SJCRH30 (cell line): ENCODE measurements around the gene EXOC6B. TPM values are rescaled to one million over a fixed set of nuclear protein-coding genes. Genes with fewer than 3 reads are reported as not detected.

Experiments
- DNase-seq, 2 experiments: peaks; one replicate each; pipeline ENCODE4 v3.0.0-alpha.2; 2015 to 2020
- H3K27ac ChIP-seq: fragments of 250-450 bp; sonication (Bioruptor Pico); 2 replicates; pipeline ENCODE4 v1.5.1; 2020; ENCODE audit warnings: mild to moderate bottlenecking, moderate library complexity
- H3K27me3 ChIP-seq: fragments of 250-450 bp; sonication (Bioruptor Pico); 2 replicates; pipeline ENCODE4 v1.5.1; 2020; ENCODE audit warnings: mild to moderate bottlenecking, moderate library complexity
- H3K36me3 ChIP-seq: fragments of 250-450 bp; sonication (Bioruptor Pico); 2 replicates; pipeline ENCODE4 v1.5.1; 2020; ENCODE audit warnings: mild to moderate bottlenecking, moderate library complexity
- H3K4me1 ChIP-seq: fragments of 250-450 bp; sonication (Bioruptor Pico); 2 replicates; pipeline ENCODE4 v1.5.1; 2020; ENCODE audit warnings: mild to moderate bottlenecking, moderate library complexity
- H3K4me3 ChIP-seq: fragments of 250-450 bp; sonication (Bioruptor Pico); 2 replicates; pipeline ENCODE4 v1.5.1; 2020; ENCODE audit warnings: mild to moderate bottlenecking, moderate library complexity
- H3K9me3 ChIP-seq: fragments of 250-450 bp; sonication (Bioruptor Pico); replicated peaks from 2 replicates; pipeline ENCODE4 v1.5.1; 2020; ENCODE audit warnings: mild to moderate bottlenecking, moderate library complexity
- total RNA-seq: library from RNA; depleted of rRNA; stranded (reverse); fragments of >200 nt; shearing (Covaris generic); gene quantifications from 2 replicates; pipeline ENCODE4 v1.2.3, GENCODE V29; 2014

The EXOC6B gene
- total RNA-seq, 1 experiment from 2014 or later, result 24.8 TPM

DNA sequence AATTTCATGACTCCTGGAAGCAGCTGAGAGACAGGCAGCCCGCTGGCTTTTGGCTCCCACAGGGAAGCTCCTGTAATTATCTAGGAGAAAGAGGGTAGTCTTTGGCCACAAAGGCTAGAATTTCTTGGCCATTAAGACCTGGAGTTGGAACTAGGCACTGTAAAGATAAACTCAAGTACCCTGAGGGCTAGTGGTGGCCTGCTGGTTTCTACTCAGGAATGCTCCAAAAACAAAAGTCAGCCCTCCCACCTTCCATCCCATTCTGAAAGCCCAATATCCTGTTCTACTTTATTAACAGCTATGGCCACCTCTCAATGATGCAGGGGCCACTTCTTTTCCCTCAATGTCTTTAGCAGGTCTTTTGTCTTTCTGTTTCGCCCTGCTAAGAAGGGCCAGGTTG lies 644.2 kb downstream of the EXOC6B start:
- no peak for DNase-seq
- no peaks in the 10 kb centered on the region for H3K9me3 ChIP-seq
- H3K4me1 ChIP-seq, result no peaks in the 10 kb centered on the region
- 0 out of 2 replicates have a peak, but pooled peaks cover 3% of the 10 kb centered on the region for H3K36me3 ChIP-seq
- no peak overlapping the region for H3K4me3 ChIP-seq
- no peak overlapping the region for H3K27ac ChIP-seq
- no peaks in the 10 kb centered on the region for H3K27me3 ChIP-seq

DNA sequence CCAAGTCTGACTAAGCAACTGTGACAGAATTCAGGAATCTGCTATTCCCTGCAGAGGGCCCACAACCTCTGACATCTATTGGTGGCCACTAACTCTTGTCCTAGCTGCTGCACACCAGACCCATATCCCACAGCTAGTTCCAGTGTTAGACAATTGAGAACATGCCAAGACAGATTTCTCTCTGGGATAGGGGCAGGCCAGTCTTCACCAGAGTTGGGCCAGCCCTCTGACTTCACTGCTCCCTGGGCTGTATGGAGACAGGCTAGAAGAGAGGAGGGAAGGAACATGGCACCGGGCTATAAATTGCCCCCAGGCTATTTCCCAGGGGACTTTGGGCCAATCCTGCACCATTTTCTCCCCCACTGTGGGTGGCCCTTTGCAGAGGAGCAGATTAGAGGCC lies 645.5 kb downstream of the EXOC6B start:
- no peaks in the 10 kb centered on the region for H3K9me3 ChIP-seq
- H3K27me3 ChIP-seq, result no peaks in the 10 kb centered on the region
- no peak for DNase-seq
- no peak overlapping the region for H3K27ac ChIP-seq
- H3K4me3 ChIP-seq, result no peak overlapping the region
- H3K36me3 ChIP-seq, result peaks cover 4% of the 10 kb centered on the region; the same call in 1 of the 2 replicates
- H3K4me1 ChIP-seq, result no peaks in the 10 kb centered on the region

DNA sequence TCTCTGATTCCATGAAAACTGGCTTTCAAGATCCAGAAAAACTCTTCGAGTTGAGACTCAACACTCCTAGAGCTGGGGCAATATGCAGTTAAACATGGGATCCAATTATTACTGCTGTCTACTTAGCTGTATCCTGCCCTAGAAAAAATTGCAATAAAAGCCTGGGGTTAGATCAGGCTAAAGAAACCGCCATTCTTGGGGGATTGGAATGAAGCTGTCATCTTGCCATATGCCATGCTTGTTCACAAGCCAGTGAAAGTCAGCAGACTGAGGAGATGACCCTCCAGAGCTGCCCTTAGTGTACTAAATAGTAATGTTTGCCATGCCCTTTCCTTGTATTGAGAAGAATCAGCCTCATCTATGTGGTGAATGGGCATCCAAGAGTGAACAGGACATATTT lies 647.3 kb downstream of the EXOC6B start:
- no peaks in the 10 kb centered on the region for H3K4me1 ChIP-seq
- no peak for DNase-seq
- H3K27me3 ChIP-seq, result no peaks in the 10 kb centered on the region
- H3K4me3 ChIP-seq, result no peak overlapping the region
- H3K27ac ChIP-seq, result no peak overlapping the region
- no peaks in the 10 kb centered on the region for H3K9me3 ChIP-seq
- peaks cover 6% of the 10 kb centered on the region; the same call in 1 of the 2 replicates for H3K36me3 ChIP-seq

DNA sequence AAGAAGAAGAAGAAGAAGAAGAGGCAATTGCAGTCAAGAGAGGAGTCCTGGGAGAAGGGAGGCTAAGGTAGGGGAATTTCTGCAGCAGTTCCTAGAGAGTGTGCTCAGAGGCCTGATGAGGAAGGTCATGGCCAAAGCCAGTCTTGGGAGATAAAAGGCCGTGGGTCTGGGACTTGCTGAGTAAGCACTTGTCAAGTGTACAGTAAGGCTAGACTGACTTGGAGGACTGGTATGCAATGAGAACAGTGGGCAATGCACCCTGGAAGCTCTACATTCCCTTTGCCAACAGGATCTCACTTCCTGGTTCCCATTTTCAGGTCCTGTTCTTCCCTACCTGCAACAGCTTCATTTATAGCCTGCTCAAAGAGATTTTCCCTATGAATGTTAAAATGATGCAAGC lies 649.6 kb downstream of the EXOC6B start:
- no peaks in the 10 kb centered on the region for H3K27me3 ChIP-seq
- H3K4me3 ChIP-seq, result no peak overlapping the region
- no peaks in the 10 kb centered on the region for H3K9me3 ChIP-seq
- DNase-seq, result no peak
- H3K36me3 ChIP-seq, result peaks cover 6% of the 10 kb centered on the region; the same call in 1 of the 2 replicates
- H3K27ac ChIP-seq, result no peak overlapping the region
- no peaks in the 10 kb centered on the region for H3K4me1 ChIP-seq

DNA sequence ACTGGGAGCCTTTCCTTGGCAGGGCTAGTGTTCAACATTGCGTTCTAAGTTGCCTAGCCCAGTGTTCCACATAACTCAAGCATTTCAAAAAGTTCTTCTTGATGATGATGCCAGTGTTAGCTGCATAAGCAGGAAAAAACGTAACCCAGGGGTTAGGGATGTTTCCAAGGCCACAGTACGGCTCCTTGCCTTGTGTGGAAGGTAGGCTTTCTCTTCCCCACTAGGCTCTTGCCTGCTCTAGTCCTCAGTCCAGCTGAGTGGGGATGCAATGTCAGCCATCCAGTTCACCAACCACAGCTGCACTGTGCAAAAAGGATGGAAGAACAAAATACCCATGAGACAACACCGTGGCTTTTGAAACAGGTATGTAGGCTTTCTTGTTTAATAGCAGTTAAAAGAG lies 650.2 kb downstream of the EXOC6B start:
- no peak for DNase-seq
- no peak overlapping the region for H3K27ac ChIP-seq
- no peak overlapping the region for H3K4me3 ChIP-seq
- H3K4me1 ChIP-seq, result no peaks in the 10 kb centered on the region
- H3K9me3 ChIP-seq, result no peaks in the 10 kb centered on the region
- no peaks in the 10 kb centered on the region for H3K27me3 ChIP-seq
- peaks cover 6% of the 10 kb centered on the region; the same call in 1 of the 2 replicates for H3K36me3 ChIP-seq

DNA sequence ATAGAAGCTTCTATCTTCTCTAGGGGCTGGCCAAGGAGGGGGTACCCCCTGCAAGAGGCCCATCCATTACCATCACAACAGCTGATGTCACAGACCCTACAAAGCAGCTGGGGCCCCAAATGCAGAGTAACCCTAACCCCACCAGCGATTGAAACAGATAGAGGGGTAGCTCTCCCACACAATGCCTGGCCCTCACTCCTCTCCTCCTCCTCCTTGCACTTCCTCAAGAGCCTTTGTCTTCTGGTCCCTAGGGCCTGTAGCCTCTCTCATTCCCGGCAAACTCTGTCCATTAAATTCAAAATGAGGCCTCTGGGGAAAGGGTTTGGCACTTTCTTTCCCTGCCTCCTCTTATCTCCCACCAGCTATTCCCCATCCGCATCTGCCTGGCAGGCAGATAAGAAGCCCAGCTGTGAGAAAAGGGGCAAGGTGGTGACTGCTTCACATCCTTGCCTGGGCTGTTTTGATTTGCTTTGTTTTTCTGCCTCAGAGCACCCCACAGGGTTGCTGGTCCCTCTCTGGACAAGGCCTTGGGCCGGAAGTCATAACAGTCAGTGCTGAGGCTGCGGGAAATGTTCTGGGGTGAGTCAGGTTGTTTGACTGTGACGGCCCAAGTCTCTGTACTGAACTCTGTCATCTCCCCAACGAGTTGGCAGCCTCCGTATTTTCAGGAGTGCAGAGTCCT lies 652.1 kb downstream of the EXOC6B start:
- DNase-seq, result no peak
- no peaks in the 10 kb centered on the region for H3K4me1 ChIP-seq
- H3K27me3 ChIP-seq, result no peaks in the 10 kb centered on the region
- no peak overlapping the region for H3K27ac ChIP-seq
- no peak overlapping the region for H3K4me3 ChIP-seq
- no peaks in the 10 kb centered on the region for H3K9me3 ChIP-seq
- H3K36me3 ChIP-seq, result peaks cover 4% of the 10 kb centered on the region; the same call in 1 of the 2 replicates

DNA sequence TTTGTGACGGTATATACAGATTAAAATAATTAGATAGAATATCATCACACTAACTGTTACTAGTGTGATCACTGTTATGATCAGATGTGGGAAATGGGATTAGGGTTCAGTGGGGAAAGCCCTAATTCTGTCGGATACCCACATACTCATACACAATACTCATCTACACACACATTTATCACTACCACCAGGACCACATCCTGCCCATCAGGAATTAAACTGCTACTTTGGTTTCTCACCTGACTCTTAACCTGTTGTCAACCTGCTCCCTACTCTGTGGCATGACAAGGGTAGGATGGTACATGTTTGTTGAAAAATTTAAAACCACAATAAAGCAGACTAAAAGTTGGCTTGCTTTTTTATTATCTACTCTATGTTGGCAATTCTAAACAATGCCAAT lies 653.4 kb downstream of the EXOC6B start:
- Histone ChIP-seq H3K36me3 (peaks cover 3% of the 10 kb centered on the region; the same call in 1 of the 2 replicates), H3K27me3 (no peaks in the 10 kb centered on the region), H3K9me3 (no peaks in the 10 kb centered on the region), H3K4me1 (no peaks in the 10 kb centered on the region), H3K4me3 (no peak overlapping the region), H3K27ac (no peak overlapping the region)
- no peak for DNase-seq

DNA sequence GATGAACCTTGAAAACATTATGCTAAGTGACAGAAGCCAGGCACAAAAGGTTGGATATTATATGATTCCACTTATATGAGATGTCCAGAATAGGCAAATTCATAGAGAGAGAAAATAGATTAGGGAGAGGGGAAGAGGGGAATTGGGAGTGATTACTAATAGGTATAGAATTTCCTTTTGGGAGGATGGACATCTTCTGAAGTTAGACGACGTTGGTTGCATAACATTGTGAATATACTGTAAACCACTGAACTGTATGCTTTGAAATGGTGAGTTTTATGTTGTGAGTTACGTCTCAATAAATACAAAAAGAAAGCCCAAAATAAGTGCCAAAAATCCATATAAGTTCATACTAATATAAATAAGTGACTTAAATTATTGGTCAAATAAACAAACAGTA lies 659.6 kb downstream of the EXOC6B start:
- Histone ChIP-seq H3K27ac (no peak overlapping the region), H3K27me3 (no peaks in the 10 kb centered on the region), H3K9me3 (no peaks in the 10 kb centered on the region), H3K4me3 (no peak overlapping the region), H3K36me3 (no peaks in the 10 kb centered on the region), H3K4me1 (no peaks in the 10 kb centered on the region)
- DNase-seq, result no peak

DNA sequence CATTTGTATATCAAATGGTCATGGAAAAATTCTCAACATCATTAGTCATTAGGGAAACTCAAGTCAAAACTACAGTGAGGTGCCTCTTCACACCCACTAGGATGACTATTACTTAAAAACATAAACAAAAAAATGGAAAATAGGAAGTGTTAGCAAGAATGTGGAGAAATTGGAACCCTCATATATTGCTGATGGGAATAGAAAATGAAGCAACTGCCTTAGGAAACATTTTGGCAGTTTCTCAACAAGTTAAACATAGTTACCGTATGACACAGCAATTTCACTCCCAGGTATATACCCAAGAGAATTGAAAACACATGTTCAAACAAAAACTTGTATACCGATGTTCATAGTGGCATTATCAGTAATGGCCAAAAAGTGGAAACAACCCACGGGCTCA lies 660.0 kb downstream of the EXOC6B start:
- Histone ChIP-seq H3K27me3 (no peaks in the 10 kb centered on the region), H3K27ac (no peak overlapping the region), H3K36me3 (no peaks in the 10 kb centered on the region), H3K9me3 (no peaks in the 10 kb centered on the region), H3K4me1 (no peaks in the 10 kb centered on the region), H3K4me3 (no peak overlapping the region)
- no peak for DNase-seq

DNA sequence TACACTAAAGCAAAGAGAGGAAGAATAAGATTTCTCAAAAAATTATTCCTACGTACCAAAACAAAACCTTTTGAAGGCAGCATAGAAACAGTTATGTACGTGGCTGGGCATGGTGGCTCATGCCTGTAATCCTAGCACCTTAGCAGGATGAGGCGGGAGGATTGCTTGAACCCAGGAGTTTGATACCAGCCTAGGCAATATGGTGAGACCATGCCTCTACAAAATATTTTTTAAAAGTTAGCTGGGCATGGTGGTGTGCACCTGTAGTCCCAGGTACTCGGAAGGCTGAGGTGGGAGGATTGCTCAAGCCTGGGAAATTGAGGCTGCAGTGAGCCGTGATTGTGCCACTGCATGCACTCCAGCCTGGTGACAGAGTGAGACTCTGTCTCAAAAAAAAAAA lies 663.3 kb downstream of the EXOC6B start:
- 0 out of 2 replicates have a peak, but pooled peaks cover 2% of the 10 kb centered on the region for H3K27me3 ChIP-seq
- no peak overlapping the region for H3K27ac ChIP-seq
- H3K9me3 ChIP-seq, result no peaks in the 10 kb centered on the region
- H3K36me3 ChIP-seq, result no peaks in the 10 kb centered on the region
- no peak for DNase-seq
- no peaks in the 10 kb centered on the region for H3K4me1 ChIP-seq
- no peak overlapping the region for H3K4me3 ChIP-seq

DNA sequence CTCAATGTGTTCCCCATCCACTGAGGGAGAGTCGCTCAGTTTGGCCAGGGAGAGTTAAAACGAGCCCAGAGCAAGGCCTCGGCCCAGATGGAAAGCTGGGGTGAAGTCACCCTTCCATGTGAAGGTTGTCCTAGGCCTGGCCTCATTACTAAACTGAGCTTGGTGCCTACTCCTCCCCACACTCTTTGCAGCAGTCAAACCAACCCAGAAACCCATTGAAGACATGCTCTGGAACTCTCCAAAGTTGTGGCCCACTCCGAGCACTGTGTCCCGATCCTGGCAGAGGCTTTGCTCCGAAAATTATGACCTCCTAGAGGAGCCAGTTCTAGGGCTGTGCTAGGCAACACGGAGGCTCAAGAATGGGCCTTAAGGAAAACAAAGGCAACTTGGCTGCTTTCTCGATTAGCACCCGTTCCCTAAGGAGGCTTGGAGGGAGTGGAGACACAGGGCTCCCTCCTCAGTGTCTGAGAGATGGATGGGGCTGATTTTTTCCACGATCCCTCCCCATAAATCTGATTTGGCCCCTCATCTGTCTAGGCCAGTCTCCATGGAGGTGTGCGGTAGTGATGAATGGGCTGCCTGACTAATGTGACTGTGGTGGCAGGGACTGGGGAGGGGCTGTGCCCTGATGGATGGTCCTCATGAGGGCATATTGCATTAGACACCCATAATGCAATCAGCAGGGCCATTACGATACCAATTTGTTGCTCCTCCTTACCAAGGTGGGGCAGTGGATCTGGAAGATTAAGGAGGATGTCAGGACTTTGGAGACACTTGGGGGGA lies 666.4 kb downstream of the EXOC6B start:
- Histone ChIP-seq H3K27me3 (peaks cover 7% of the 10 kb centered on the region; the same call in 1 of the 2 replicates), H3K4me3 (no peak overlapping the region), H3K36me3 (no peaks in the 10 kb centered on the region), H3K4me1 (no peaks in the 10 kb centered on the region), H3K27ac (no peak overlapping the region), H3K9me3 (no peaks in the 10 kb centered on the region)
- no peak for DNase-seq

DNA sequence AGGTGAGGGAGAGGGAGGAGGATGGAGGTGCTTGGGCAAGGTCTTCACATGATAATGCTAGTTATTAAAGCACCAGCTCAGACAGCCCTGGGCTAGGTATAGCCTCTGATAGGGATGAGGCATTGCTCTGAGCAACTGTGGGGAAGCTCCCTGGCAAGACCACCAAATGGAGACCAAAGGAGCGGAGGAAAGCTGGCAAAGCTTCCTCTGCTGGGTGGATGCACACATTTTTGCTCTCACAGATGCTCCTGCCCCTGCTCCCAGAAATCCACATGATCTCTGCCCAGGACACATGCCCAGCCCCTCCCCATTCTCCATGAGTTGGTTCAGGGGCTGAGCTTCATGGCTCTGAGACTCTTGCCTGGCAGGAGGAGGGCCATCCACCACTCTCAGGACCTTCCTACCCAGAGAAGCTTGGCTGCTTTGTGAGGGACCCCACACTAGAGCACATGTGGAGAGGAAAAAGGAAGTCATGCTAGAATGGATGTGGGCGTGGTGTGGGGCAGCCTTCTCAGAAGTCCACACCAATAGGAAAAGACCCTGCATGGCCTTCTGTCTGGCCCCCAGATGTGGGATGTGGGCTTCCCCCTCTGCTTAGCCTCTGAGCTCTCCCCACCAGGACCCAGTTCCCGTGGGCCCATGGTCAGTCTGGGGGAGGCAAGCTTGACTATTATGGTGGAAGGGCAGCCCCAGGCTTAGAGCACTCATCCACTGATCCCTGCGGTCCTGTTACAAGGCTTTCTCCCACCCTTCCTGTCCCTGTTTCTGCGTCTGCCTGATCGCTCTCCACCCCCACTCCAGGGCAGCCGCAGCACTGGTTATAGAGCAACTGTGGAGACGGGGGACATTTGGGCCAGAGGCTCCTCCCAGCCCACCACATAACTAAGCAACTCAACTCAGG lies 667.7 kb downstream of the EXOC6B start:
- Histone ChIP-seq H3K9me3 (no peaks in the 10 kb centered on the region), H3K27me3 (peaks cover 7% of the 10 kb centered on the region; the same call in 1 of the 2 replicates)
- DNase-seq, result no peak

DNA sequence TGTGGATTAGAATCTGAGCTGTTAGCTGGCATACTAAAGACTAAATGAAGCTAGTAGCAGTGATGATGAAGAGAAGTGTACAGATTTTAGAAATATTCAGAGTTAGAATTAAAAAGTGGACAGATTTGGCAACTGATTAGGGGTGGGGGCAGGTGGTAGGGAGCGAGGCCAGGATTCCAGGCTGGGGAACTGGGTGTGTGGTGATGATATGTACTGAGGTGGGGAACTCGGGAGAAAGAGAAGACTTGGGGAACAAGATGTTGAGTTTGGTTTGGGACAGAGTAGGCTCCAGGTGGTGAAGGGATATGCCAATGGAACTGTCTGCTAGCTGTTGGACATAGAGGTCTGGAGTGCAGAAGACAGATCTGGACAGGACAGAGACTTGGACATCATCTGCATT lies 669.0 kb downstream of the EXOC6B start:
- peaks cover 7% of the 10 kb centered on the region; the same call in 1 of the 2 replicates for H3K27me3 ChIP-seq
- no peak overlapping the region for H3K4me3 ChIP-seq
- no peak for DNase-seq

More for the DNA sequence above, 667.7 kb downstream of the EXOC6B start:
- Histone ChIP-seq H3K4me1 (no peaks in the 10 kb centered on the region), H3K36me3 (no peaks in the 10 kb centered on the region), H3K27ac (no peak overlapping the region), H3K4me3 (no peak overlapping the region)

DNA sequence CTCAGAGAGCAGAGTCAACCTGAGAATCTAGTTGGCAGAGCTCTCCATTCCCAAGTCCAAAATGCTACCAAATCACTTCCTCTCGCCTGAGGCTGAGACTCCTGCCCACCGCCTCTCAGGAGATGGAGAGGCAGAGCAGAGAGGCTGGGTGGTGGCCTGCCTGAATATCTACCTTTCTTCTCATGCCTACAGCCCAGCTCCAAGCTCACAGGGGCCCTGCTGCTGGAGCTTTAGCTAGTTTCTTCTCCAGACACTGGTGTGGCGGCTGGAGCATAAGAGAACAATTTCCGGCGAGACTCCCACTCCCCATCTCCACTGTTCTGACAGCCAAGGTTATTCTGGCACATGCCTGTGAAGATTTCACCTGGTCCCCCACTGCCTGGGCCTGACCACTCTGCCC lies 670.1 kb downstream of the EXOC6B start:
- Histone ChIP-seq H3K27me3 (peaks cover 7% of the 10 kb centered on the region; the same call in 1 of the 2 replicates), H3K4me1 (no peaks in the 10 kb centered on the region), H3K36me3 (no peaks in the 10 kb centered on the region), H3K27ac (no peak overlapping the region), H3K4me3 (no peak overlapping the region), H3K9me3 (no peaks in the 10 kb centered on the region)
- no peak for DNase-seq

More for the DNA sequence above, 669.0 kb downstream of the EXOC6B start:
- Histone ChIP-seq H3K4me1 (no peaks in the 10 kb centered on the region), H3K36me3 (no peaks in the 10 kb centered on the region), H3K9me3 (no peaks in the 10 kb centered on the region), H3K27ac (no peak overlapping the region)
